HepG2 (cell line): ENCODE measurements around the gene NFKB1. TPM values are rescaled to one million over a fixed set of nuclear protein-coding genes. Genes with fewer than 3 reads are reported as not detected.

Experiments used
- ATAC-seq: fragments of 200-7000 bp; cut with Tn5 transposase; 3 replicates; pipeline ENCODE4 v1.9.1; 2020; ENCODE audit warnings: mild to moderate bottlenecking, moderate library complexity
- BruUV-seq: library from RNA; stranded (reverse); fragments of 400-500 nt; replicated peaks from 2 replicates; lab custom pipeline; 2021; lab: Mats Ljungman, UMichigan
- CTCF ChIA-PET: fragments of 300-600 bp; formaldehyde crosslinking; extraction: SDS; loops from one replicate; lab custom pipeline; 2021; ENCODE audit warnings: low total read pairs, inconsistent platforms, low intra/inter-chr PET ratio; lab: Yijun Ruan, JAX
- POLR2A ChIA-PET: fragments of 350-600 bp; sonication (Branson Sonifier 250); formaldehyde crosslinking; loops from one replicate; lab custom pipeline; 2020; ENCODE audit warnings: antibody characterized with exemption, inconsistent platforms; lab: Yijun Ruan, JAX
- DNase-seq: peaks from one replicate; pipeline ENCODE4 v3.0.0-alpha.2; 2015; ENCODE audit warnings: low spot score
- FAIRE-seq: peaks from 3 replicates; lab custom pipeline; 2011; peaks lifted over from hg19 to GRCh38; lab: Jason Lieb, UNC
- H2AFZ ChIP-seq: one replicate; pipeline ENCODE4 v1.6.1; 2011; ENCODE audit warnings: low read length, inconsistent platforms
- H3K27ac ChIP-seq: fragments of 300-600 bp; 3 replicates; pipeline ENCODE4 v1.8.0; 2011; ENCODE audit warnings: mixed run types, mild to moderate bottlenecking, mixed read lengths, low read length, inconsistent platforms; ENCODE audit not compliant: insufficient read depth; ENCODE audit errors: extremely low read length
- H3K27me3 ChIP-seq, 2 experiments: fragments of 200-600 bp in 1 of 2; 2 replicates in 1 of 2; 3 replicates in 1 of 2; pipeline versions ENCODE4 v1.6.0 to v1.8.0; 2011; ENCODE audit warnings: low read length in 2 of 2, mild to moderate bottlenecking in 2 of 2, moderate library complexity in 2 of 2, inconsistent platforms in 1 of 2; ENCODE audit not compliant: insufficient read depth in 2 of 2, control insufficient read depth in 1 of 2
- H3K36me3 ChIP-seq, 2 experiments: fragments of 200-600 bp in 1 of 2; replicated peaks in 1 of 2; 2 replicates in 1 of 2; 3 replicates in 1 of 2; pipeline versions ENCODE4 v1.5.1 to v1.8.0; 2011; ENCODE audit warnings: low read length in 2 of 2, inconsistent platforms in 1 of 2; ENCODE audit not compliant: insufficient read depth in 2 of 2, control insufficient read depth in 1 of 2
- H3K4me1 ChIP-seq: 2 replicates; pipeline ENCODE4 v1.5.1; 2012; ENCODE audit warnings: low read length, inconsistent platforms; ENCODE audit not compliant: insufficient read depth
- H3K4me2 ChIP-seq: 2 replicates; pipeline ENCODE4 v1.6.0; 2011; ENCODE audit warnings: low read depth, low read length, inconsistent platforms
- H3K4me3 ChIP-seq, 3 experiments: fragments of 200-600 bp in 1 of 3; sonication (generic), shearing (Covaris generic) in 1 of 3; replicated peaks in 1 of 3; 2 replicates each; pipeline ENCODE4 v1.5.1; 2011 to 2016; ENCODE audit warnings: low read length in 3 of 3, inconsistent platforms in 2 of 3, low read depth in 2 of 3, mild to moderate bottlenecking in 2 of 3, control low read depth in 1 of 3, mixed read lengths in 1 of 3; ENCODE audit not compliant: insufficient read depth in 1 of 3
- H3K79me2 ChIP-seq: one replicate; pipeline ENCODE4 v1.6.1; 2011; ENCODE audit warnings: low read length, inconsistent platforms; ENCODE audit not compliant: insufficient read depth
- H3K9ac ChIP-seq: 2 replicates; pipeline ENCODE4 v1.6.0; 2011; ENCODE audit warnings: mild to moderate bottlenecking, low read depth, low read length, inconsistent platforms; ENCODE audit not compliant: insufficient read depth
- H3K9me3 ChIP-seq: 2 replicates; pipeline ENCODE4 v1.5.1; 2012; ENCODE audit warnings: mild to moderate bottlenecking, low read length
- H4K20me1 ChIP-seq: 2 replicates; pipeline ENCODE4 v1.6.0; 2011; ENCODE audit warnings: inconsistent platforms, mild to moderate bottlenecking, low read length, moderate library complexity; ENCODE audit not compliant: insufficient read depth
- BHLHE40 ChIP-seq: IDR thresholded peaks from 2 replicates; pipeline ENCODE4 v1.6.1; 2011; ENCODE audit warnings: low read length, improper control_type of control experiment
- CEBPB ChIP-seq: IDR thresholded peaks from 2 replicates; pipeline ENCODE4 v1.6.1; 2011; ENCODE audit warnings: low read depth, low read length, improper control_type of control experiment, borderline replicate concordance
- GPN1 ChIP-seq: sonication (generic); formaldehyde crosslinking; IDR thresholded peaks from 2 replicates; pipeline ENCODE4 v1.5.1; 2020; ENCODE audit warnings: missing genetic modification reagents, borderline replicate concordance
- RFXAP ChIP-seq: sonication (generic); formaldehyde crosslinking; IDR thresholded peaks from 2 replicates; pipeline ENCODE4 v1.4.0; 2020; ENCODE audit warnings: missing genetic modification reagents, borderline replicate concordance
- SALL2 ChIP-seq: sonication (generic); formaldehyde crosslinking; IDR thresholded peaks from 2 replicates; pipeline ENCODE4 v1.8.1; 2023; ENCODE audit warnings: mild to moderate bottlenecking, missing genetic modification reagents, inconsistent platforms
- TBX3 ChIP-seq: fragments of 450-650 bp; IDR thresholded peaks from 2 replicates; pipeline ENCODE4 v1.6.1; 2017; ENCODE audit warnings: antibody characterized with exemption, mild to moderate bottlenecking, inconsistent platforms, borderline replicate concordance
- ZFX ChIP-seq: sonication (generic); formaldehyde crosslinking; IDR thresholded peaks from 2 replicates; pipeline ENCODE4 v1.4.0; 2020; ENCODE audit warnings: mild to moderate bottlenecking, low read depth, missing genetic modification reagents, moderate library complexity
- ZNF180 ChIP-seq: sonication (generic); formaldehyde crosslinking; IDR thresholded peaks from 2 replicates; pipeline ENCODE4 v1.4.0; 2020; ENCODE audit warnings: low read depth, missing genetic modification reagents, borderline replicate concordance
- ZNF547 ChIP-seq: sonication (generic); formaldehyde crosslinking; IDR thresholded peaks from 2 replicates; pipeline ENCODE4 v1.5.1; 2020; ENCODE audit warnings: mild to moderate bottlenecking, missing genetic modification reagents
- ZNF598 ChIP-seq: sonication (generic); formaldehyde crosslinking; IDR thresholded peaks from 2 replicates; pipeline ENCODE4 v1.5.1; 2020; ENCODE audit warnings: mild to moderate bottlenecking, missing genetic modification reagents, borderline replicate concordance
- ZNF607 ChIP-seq: sonication (generic); formaldehyde crosslinking; IDR thresholded peaks from 2 replicates; pipeline ENCODE4 v1.5.1; 2020; ENCODE audit warnings: missing genetic modification reagents, mild to moderate bottlenecking, borderline replicate concordance
- ZNF674 ChIP-seq: sonication (generic); formaldehyde crosslinking; IDR thresholded peaks from 2 replicates; pipeline ENCODE4 v1.5.0; 2020; ENCODE audit warnings: low read depth, mild to moderate bottlenecking, missing genetic modification reagents
- ZNF678 ChIP-seq: sonication (generic); formaldehyde crosslinking; IDR thresholded peaks from 2 replicates; pipeline ENCODE4 v1.4.0; 2020; ENCODE audit warnings: mild to moderate bottlenecking, missing genetic modification reagents
- ZSCAN29 ChIP-seq: sonication (generic); formaldehyde crosslinking; conservative IDR thresholded peaks from 2 replicates; pipeline ENCODE4 v1.4.0; 2020; ENCODE audit warnings: mild to moderate bottlenecking, missing genetic modification reagents
- WGBS: methylation state at CpG from one replicate; pipeline ENCODE4 v1.1.6; 2017; ENCODE audit warnings: low lambda C conversion rate; 5-methylcytosine and 5-hydroxymethylcytosine counted together
- in situ Hi-C: cut with HindIII; loops from 2 replicates; pipeline ENCODE4 v1.10.0; 2017; ENCODE audit warnings: low pct_unique_long_range_greater_than_20kb; ENCODE audit not compliant: extremely low pct_ligation_motif_present
- intact Hi-C: fragments of 100-400 bp; cut with micrococcal nuclease; formaldehyde crosslinking; loops from one replicate; pipeline ENCODE4 v1.10.0; 2022; ENCODE audit not compliant: unreplicated experiment
- polyA plus RNA-seq, 8 experiments: library from polyadenylated mRNA; depleted of rRNA in 3 of 8; stranded (reverse) in 7 of 8; unstranded in 1 of 8; fragments of >200 nt; fragmentation: Illumina TruSeq in 4 of 8; extraction: Trizol in 4 of 8; gene quantifications; 2 replicates each; pipeline versions ENCODE4 v1.2.1 to v1.2.3, GENCODE V29; 2011 to 2016; ENCODE audit warnings: low read depth in 4 of 8, missing spikeins in 1 of 8, mixed read lengths in 1 of 8; ENCODE audit not compliant: insufficient read depth in 1 of 8
- total RNA-seq, 5 experiments: library from RNA; depleted of rRNA; stranded (reverse); fragments of >200 nt; fragmentation: Illumina TruSeq; extraction: Trizol; gene quantifications; 2 replicates each; pipeline ENCODE4 v1.2.3, GENCODE V29; 2016; ENCODE audit warnings: low read depth in 1 of 5
- TF ChIP-seq, protein P1 (sequence below): sonication (generic); formaldehyde crosslinking; IDR thresholded peaks from 2 replicates; pipeline ENCODE4 v1.4.0; 2020; ENCODE audit warnings: missing genetic modification reagents, borderline replicate concordance
- TF ChIP-seq, protein P2 (sequence below): sonication (generic); formaldehyde crosslinking; IDR thresholded peaks from 2 replicates; pipeline ENCODE4 v1.4.0; 2020; ENCODE audit warnings: missing genetic modification reagents; ENCODE audit errors: not compliant biosample characterization

The NFKB1 gene
- total and polyA plus RNA-seq, 2 of the 13 experiments (the other 11 are each of a cell fraction or from before 2014, with no cell fraction given), result 15.4 to 31.6 TPM

DNA sequence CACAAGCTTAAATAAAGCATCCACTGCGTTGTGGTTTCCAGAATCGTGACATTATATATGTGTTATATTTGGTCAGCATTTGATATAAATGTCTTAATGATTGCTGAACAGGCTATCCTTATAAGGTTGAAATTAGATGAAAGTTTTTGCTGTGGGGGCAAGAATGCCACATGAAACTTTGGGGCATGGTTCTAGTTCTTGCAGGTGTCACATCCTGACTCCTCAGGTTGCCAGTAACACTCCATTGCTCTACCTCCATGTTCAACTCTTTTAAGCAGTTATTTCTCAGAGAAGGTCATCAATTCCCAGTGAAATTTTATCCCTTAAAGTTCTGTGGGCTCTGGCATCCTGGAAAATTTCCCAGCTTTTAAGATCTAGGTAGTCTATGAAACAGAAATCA is 33.7 kb downstream of the NFKB1 start (continued):
- TF ChIP-seq, protein P1, sequence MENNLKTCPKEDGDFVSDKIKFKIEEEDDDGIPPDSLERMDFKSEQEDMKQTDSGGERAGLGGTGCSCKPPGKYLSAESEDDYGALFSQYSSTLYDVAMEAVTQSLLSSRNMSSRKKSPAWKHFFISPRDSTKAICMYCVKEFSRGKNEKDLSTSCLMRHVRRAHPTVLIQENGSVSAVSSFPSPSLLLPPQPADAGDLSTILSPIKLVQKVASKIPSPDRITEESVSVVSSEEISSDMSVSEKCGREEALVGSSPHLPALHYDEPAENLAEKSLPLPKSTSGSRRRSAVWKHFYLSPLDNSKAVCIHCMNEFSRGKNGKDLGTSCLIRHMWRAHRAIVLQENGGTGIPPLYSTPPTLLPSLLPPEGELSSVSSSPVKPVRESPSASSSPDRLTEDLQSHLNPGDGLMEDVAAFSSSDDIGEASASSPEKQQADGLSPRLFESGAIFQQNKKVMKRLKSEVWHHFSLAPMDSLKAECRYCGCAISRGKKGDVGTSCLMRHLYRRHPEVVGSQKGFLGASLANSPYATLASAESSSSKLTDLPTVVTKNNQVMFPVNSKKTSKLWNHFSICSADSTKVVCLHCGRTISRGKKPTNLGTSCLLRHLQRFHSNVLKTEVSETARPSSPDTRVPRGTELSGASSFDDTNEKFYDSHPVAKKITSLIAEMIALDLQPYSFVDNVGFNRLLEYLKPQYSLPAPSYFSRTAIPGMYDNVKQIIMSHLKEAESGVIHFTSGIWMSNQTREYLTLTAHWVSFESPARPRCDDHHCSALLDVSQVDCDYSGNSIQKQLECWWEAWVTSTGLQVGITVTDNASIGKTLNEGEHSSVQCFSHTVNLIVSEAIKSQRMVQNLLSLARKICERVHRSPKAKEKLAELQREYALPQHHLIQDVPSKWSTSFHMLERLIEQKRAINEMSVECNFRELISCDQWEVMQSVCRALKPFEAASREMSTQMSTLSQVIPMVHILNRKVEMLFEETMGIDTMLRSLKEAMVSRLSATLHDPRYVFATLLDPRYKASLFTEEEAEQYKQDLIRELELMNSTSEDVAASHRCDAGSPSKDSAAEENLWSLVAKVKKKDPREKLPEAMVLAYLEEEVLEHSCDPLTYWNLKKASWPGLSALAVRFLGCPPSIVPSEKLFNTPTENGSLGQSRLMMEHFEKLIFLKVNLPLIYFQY (CRISPR knock-in tag), result no peak
- TF ChIP-seq, protein P2, sequence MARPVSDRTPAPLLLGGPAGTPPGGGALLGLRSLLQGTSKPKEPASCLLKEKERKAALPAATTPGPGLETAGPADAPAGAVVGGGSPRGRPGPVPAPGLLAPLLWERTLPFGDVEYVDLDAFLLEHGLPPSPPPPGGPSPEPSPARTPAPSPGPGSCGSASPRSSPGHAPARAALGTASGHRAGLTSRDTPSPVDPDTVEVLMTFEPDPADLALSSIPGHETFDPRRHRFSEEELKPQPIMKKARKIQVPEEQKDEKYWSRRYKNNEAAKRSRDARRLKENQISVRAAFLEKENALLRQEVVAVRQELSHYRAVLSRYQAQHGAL (CRISPR knock-in tag), result no peak
- TF ChIP-seq GPN1 (CRISPR knock-in tag) (no peak), CEBPB (no peak)

DNA sequence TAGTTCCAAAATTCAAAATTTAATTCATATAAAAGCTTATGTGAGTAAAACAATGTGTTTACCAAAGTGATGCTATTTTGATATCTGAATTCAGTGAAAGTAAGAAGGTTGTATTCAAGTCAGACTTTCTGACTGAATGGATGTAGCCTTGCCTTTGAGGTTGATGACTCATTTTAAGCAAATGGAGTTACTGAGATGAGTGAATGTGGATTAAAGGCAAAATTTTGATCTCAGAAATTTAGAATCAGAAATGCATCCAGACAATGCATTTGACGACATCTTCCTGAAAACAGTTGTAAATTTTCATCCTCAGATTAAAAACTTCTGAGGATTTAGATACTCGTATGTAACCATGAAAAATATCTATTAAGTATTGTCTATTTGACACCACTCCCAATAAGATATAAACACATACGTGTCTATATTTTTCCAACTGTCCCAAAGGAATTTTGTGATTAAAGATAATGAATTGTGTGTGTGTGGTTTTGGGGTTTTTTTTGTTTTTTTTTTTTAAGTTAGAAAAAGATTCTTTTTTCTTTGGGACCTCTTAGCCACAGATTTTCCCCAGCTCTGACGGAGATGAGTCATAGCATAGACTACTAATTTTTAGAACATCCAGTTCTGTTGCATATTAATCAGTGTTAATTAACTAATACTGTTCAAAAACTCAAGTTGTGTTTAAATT is 34.4 kb downstream of the NFKB1 start:
- intact Hi-C loops, result no loop called here
- Histone ChIP-seq H3K79me2 (no peaks in the 10 kb centered on the region), H4K20me1 (no peaks in the 10 kb centered on the region), H3K4me2 (no peak overlapping the region), H3K4me1 (no peaks in the 10 kb centered on the region), H3K9ac (no peak overlapping the region), H3K27me3 (no peaks in the 10 kb centered on the region), H3K9me3 (no peaks in the 10 kb centered on the region), H2AFZ (no peak overlapping the region), H3K4me3 (no peak overlapping the region), H3K27ac (no peak overlapping the region), H3K36me3 (peaks cover 2 to 23% of the 10 kb centered on the region in 2 experiments)
- 95% methylated on average over 4 of the region's 4 CpGs for WGBS
- BruUV-seq, result no TSS peak
- FAIRE-seq (no peak), DNase-seq (no peak), ATAC-seq (no peak)
- in situ Hi-C loops, result no loop called here
- CTCF ChIA-PET, result no interaction called here
- POLR2A ChIA-PET, result no interaction called here
- TF ChIP-seq ZNF598, result no peak
- TF ChIP-seq ZSCAN29 (CRISPR knock-in tag), result no peak
- TF ChIP-seq RFXAP, result no peak
- TF ChIP-seq SALL2, result no peak
- TF ChIP-seq ZNF678 (CRISPR knock-in tag), result no peak
- no peak for TF ChIP-seq BHLHE40
- TF ChIP-seq ZNF674 (CRISPR knock-in tag), result no peak
- no peak for TF ChIP-seq ZNF607
- no peak for TF ChIP-seq ZNF547 (CRISPR knock-in tag)
- TF ChIP-seq TBX3, result no peak
- TF ChIP-seq ZFX (CRISPR knock-in tag), result no peak
- no peak for TF ChIP-seq ZNF180 (CRISPR knock-in tag)
